ENCODE data around the gene TNFRSF18. TPM values are rescaled to one million over a fixed set of nuclear protein-coding genes. Genes with fewer than 3 reads are reported as not detected.
"Not testable (repeated sequence)": the region's sequence is repeated elsewhere in the genome, so short reads cannot be mapped to it uniquely, and the experiment has no call there.

The TNFRSF18 gene
- total RNA-seq, 1 donor from 2014 or later, result not detected

DNA sequence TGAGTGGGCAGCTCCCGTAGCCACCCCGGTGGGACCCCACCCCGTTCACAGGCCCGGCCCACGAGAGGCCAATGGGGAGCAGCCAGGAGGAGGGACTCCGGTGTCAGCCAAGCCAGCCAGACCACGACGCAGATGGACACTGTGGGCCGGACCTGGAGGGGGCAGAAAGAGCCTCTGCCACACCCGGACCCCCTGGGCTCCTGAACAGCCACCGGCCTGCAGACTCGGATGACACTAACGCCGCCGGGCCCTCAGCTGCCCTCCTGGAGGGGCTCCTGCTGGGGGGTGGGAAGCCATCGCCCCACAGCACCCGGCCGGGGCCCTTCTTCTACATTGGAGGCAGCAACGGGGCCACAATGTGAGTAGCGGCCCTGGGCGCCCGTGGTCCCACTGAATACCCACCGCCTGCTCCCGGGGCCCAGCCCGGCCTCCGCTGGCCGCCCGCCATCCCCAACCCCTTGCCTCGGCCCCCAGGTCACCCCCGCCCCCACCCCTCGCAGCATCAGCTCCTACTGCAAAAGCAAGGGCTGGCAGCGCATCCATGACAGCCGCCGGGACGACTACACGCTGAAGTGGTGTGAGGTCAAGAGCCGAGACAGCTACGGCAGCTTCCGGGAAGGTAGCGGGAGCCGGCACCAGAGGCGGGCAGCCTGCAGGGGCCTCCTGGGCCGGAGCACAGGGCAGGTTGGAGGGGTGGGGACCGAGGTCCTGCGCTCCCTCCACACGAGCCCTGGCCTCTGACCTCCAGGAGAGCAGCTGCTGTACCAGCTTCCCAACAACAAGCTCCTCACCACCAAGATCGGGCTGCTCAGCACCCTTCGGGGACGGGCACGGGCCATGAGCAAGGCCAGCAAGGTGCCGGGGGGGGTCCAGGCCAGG is 26.2 kb downstream of the TNFRSF18 start:
- DNase-seq (ENCODE audit: low spot score in 2 of 2) (no peak), FAIRE-seq (no peak)

DNA sequence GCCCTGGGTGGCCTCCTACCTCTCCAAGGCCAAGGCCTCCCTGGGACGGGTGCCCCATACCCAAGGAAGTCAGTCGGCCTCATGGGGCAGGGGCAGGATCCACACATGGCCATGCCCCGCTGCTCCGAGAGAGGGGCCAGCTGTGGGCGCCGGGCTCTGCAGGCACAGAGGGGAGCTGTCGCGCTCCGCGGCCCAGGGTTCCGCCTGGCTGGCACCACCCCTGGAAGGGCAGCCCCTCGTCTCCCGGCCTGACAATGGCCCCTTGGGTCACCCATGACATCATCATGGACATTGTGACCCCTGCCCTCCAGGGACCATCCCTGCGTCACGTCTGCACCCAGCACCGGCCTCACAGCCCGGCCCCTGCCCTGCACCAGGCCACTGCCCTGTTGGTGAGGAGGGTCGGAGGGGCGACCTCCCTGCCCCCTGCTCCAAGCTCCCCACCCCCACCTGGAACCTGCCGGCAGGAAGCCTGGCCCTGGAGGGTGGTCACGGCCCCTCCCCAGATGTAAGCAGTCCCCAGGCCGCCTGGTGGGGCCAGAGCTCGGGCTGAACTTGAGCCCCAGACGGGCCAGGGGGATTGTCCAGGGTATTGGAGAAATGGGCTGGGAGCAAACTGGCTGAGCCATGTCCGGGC is 26.9 kb downstream of the TNFRSF18 start:
- DNase-seq (ENCODE audit: low spot score in 2 of 2) (no peak), FAIRE-seq (no peak)

DNA sequence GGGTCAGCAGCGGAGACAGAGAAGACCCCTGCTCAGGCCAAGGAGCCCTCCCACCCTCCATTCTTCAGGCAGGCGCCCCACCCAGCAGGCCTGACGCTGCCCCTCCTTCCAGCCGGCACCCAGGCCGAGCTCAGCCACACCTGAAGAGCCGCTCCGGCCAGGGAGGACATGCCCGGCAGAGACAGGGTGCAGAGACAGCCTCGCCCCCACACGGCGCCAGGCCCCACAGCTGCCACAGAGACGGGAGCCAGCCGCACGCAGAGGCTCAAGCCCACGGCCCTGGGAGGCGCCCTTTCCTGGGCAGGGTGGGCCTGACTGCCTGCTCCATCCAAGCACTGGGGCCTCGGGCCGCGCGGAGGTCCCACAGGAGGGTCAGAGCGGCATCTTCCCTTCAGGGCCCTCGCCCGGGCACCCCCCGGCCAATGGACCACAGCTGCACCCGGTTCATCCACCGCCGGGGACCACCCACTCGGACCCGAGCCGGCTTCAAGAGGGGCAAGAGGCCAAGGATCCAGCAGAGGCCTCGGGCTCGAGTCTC is 27.5 kb downstream of the TNFRSF18 start:
- DNase-seq (ENCODE audit: low spot score in 2 of 2), result no peak
- FAIRE-seq, result no peak

DNA sequence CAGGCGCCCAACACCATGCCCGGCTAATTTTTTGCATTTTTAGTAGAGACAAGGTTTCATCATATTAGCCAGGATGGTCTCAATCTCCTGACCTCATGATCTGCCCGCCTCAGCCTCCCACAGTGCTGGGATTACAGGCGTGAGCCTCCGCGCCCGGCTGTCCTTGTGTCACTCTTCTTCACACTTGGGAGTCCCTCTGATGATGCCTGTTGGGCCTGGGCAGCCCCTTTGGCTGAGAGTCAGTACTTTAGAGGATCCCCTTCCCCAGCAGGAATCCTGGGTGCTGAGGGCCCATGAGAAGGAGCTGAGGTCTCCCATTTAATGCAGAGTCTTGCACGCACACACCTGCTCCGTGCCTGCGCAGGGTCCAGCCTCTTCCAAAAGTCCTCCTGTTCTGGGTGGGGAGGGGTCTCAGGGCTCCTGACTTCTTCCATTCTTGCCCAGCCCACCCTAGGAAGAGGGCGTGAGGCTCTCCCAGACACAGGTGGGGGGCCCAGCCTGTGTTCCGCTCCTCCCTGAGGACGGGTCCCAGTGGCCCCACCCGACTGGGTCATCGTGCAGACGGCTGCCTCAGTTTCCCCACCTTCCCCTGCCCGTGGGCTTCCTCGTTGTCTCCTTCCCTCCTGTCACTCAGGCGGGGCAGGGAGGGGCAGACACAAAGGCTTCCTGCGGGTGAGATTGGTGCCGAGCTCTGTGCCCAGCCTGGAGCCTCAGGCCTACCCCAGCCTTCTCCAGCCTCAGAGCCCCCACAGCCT is 28.8 kb downstream of the TNFRSF18 start:
- no peak for DNase-seq (ENCODE audit: low spot score in 2 of 2)
- no peak for FAIRE-seq

DNA sequence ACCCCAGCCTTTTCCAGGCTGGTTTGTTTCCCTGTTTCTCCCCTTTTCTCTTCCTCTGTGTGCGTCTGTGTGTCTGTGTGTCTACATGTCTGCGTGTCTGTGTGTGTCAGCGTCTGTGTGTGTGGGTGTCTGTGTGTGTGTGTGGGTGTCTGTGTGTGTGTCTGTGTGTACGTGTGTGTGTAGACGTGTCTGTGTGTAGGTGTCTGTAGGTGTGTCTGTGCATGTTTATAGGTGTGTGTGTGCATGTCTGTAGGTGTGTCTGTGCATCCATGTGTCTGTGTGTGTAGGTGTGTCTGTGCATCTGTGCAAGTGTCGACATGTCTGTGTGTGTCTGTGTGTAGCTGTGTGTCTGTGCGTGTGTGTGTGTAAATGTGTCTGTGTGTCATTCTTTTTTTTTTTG is 29.5 kb downstream of the TNFRSF18 start:
- FAIRE-seq, result no peak
- DNase-seq (ENCODE audit: low spot score in 2 of 2), result no peak

DNA sequence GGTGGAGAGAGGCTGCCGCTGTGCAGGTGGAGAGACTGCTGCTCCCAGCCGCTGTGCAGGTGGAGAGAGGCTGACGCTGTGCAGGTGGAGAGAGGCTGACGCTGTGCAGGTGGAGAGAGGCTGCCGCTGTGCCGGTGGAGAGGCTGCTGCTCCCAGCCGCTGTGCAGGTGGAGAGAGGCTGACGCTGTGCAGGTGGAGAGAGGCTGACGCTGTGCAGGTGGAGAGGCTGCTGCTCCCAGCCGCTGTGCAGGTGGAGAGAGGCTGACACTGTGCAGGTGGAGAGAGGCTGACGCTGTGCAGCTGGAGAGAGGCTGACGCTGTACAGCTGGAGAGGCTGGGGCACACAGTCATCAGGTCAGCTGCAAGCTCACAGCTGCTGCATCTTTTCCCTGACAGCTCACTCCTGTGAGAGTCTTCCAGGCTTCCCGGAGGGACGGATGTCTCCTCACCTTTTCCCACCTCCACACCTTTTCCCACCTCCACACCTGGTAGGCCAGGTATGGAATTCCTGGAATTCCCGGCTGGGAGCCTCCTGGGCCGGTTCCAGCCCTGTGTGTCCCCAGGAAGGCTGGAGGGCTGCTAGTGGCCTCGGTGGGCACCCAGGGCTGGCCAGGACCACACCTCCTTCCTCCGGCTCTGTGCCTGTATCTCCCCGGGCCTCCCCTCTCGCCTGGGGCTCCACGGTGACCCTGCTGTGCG is 30.2 kb downstream of the TNFRSF18 start:
- not testable (repeated sequence) for FAIRE-seq; DNase-seq (ENCODE audit: low spot score in 2 of 2)

DNA sequence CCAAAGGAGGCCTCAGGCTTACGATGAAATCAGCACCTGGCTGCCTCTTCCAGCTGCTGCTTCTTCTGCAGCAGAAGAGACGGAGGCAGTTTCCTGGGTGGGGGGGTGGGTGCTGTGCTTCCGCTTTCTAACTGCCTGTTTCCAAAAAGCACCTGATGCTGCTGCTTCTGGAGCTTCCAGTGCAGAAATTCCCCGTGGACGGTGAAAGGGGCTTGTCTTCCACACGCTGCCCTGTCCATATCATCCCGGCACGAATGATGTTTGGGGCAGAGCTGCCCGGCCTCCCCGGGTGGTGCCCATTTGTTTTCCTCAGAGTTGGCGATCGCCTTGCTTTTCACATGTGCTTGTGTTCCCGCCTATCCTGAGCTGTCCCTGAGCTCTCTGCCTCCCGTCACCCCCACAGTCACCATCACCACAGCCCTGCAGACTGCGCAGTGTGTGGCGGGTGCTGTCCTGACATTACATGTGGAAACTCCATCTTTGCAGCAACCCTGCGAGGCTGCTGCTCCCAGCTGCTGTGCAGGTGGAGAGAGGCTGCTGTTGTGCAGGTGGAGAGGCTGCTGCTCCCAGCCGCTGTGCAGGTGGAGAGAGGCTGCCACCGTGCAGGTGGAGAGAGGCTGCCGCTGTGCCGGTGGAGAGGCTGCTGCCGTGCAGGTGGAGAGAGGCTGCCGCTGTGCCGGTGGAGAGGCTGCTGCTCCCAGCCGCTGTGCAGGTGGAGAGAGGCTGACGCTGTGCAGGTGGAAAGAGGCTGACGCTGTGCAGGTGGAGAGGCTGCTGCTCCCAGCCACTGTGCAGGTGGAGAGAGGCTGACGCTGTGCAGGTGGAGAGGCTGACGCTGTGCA is 30.9 kb downstream of the TNFRSF18 start:
- no peak for FAIRE-seq
- DNase-seq (ENCODE audit: low spot score in 2 of 2), result no peak

DNA sequence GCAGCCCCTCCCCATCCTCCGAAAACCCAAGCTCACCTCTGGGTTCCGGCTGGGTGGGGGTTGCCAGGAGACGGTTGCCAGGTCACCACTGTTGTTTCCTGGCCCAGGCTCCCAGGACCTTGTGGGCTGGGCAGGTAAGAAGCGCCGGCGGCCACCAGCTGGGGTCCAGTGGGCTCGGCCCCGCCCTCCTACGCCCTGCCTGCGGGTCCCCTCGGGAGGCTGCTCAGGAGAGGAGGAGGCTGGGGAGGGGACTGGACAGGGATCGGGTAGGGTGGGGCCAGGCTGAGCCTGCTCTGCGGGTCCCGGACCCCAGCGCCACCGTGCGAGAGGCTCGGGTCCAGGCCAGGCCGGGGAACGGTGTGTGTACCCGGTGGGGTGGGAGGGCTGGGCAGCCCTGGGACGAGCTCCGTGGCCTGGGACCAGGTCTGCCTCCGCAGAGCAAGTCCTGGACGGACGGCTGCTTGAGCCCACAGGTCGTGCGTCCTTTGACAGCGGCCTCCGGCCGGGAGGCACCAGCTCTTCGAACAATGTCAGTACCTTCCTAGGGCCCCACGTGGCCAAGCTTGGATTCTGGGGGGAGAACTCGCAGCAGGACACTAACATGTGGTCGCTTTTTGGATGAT is 32.5 kb downstream of the TNFRSF18 start, which contains the start of gene TTLL10:
Gene TTLL10 (plus strand): TSS at position 88 of the 623 bp plus-strand sequence. CDS start 5,336 bp downstream, outside the sequence.
- FAIRE-seq (no peak), DNase-seq (ENCODE audit: low spot score in 2 of 2) (no peak)

DNA sequence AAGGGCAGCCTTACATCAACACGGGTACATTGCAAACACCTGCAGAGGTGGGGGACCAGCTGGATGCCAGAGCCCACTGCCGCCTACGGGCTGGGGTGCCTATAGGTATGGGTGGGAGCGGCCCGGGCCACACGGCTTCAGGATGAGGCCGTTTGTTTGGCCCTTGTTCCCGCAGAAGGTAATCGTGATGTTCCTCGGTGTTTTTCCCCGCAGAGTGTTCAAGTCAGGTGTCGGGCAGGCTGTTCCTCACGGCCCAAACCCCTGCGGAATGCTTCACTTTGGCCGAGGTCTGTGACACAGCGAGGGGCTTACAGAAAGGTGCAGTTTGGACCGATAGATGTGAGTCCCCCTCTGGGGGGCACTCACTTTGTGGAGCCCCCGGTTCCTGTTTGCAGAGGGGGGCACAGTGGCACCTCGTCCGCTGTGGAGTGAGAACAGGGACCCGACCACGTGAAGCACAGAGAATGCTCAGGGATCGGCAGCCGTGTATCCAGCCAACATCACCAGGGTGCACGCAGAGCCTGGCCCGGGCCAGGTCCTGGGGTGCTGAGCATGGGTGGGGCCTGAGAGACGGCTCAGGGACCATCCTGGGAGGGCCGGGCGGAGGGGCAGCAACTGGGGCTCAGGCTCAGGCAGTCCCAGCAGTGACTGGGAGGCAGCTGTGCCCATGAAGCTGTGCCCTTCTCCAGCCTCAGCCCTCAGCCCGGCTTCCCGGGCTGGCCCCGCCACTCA is 33.2 kb downstream of the TNFRSF18 start:
- DNase-seq (ENCODE audit: low spot score in 2 of 2), result no peak
- FAIRE-seq, result no peak

DNA sequence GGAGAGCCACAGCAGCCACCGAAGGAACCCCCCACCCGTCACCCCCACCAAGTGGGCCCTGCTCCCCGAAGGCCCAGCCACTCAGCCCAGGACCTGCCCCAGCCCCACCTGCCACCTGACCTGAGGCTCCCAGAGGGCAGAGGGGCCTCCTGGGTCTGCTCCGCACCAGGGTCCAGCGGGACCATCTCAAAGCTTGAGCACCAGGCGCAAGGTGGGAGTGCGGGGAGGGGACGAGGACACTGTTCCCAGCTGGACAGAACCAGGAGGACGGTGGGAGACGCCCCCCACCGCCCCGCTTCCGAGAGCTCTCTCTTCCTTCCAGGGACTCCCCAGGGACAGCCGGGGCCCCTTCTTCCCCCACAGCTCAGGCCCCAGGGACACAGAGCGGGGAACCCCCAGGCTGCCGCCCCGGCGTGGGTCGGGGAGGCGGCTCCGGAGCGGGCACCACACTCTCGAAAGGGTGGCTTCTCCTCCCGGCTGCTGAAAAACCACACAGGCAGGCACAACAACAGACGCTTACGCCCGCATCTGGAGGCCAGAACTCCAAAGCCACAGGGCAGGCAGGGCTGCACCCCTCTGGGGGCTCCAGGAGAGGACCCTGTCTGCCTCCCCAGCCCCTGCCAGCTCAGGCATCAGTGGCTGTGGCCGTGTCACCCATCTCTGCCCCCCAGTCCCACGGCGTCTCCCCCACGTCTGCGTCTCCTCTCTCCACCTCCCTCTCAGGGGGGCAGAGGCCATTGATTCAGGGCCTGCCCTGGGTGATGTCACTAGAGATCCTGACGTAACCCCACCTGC is 34.6 kb downstream of the TNFRSF18 start:
- DNase-seq (ENCODE audit: low spot score in 2 of 2), result no peak
- FAIRE-seq, result no peak

DNA sequence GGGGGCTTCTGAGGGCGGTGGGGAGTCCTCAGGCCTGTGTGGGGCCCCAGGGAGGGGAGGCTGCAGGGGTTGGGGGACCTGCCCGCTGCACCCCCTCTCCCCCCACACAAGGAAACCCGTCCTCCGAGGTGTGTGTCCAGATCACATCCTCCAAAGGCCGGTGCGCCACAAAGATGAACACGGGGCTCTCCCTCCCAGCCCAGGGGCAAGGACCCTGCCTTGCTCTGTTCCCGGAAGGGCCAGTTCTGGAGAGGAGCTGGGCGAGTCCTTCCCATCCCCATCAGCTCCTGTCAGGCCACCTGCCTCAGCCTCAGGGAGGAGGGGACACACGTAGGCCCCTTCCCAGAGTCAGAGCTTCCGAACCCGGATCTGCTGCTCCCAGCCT is 35.2 kb downstream of the TNFRSF18 start:
- DNase-seq (ENCODE audit: low spot score in 2 of 2) (no peak), FAIRE-seq (no peak)

DNA sequence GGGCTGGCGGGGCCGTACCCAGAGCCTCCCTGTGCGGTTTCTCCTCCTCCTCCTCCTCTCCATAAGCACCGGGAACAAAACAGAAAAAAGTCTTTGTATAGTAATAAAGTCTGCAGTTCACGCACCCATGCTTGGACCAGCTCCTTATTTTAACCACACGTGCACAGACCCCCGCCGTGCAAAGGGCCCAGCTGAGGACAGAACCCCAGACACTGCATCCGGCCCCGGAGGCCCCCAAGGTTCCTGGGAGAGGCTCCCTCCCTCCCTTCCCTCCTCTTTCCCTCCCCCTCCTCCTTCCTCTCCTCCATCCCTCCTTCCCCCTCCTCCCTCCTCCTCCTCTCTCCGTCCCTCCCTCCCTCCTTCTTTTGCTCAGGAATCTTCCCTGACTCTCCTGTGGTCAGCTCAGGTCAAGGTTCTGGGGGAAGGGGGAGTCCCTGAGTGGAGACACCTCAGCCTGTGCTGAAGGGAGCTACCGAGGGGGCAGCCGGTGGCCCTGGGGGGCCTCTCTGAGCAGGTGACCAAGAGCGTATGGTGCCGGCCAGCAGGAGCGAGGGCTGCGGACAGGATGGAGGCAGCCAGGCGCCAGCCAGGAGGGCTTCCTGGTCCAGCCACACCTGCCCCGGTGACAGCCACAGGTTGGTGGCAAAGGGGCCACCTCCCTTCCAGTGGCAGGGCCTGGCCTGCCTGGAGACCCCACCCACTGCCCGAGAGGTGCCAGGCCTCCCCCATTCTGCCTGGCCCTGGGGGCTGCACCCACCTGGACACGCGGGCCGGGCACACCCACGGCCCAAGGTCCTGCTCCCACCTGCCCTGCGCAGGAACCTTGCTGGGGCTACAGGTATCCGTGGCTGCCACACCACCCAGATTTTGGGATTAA is 35.9 kb downstream of the TNFRSF18 start:
- FAIRE-seq (no peak), DNase-seq (ENCODE audit: low spot score in 2 of 2) (no peak)

DNA sequence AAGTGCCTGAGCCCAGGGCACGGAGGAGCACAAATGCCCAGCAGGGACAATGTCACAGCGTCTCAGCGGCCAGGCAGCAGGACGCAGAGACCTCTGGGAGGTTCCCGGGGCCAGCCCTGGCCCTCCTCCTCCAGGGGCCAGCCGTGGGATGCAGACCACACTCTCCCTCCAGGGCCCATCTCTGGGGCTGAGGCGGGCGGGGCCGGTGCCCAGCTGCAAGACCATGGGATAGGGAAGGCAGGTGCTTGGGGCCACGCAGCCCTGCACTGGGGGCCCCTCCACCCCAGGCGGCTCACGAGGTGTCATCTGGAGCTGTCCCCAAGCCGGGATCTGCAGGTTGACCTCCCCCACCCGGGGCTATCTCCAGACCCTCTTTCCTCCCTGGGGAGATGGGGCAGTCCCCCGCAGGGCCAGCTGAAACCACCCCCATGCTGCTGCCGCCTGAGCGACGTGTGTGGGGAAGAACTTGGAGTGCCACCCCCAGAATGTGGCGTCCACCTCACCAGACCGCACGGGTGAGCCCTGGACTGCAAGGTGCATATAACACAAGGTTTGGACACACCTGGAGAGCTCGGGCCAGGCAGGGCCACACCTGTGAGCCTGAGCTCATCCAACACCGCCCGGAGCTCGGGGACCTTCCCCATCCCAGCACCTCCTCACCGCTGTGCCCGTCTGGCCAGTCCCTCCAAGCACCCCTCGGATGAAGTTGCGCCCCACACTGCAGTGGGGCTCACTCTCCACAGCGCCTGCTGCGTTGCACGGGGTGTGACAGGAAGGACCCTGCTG is 36.8 kb downstream of the TNFRSF18 start:
- no peak for DNase-seq (ENCODE audit: low spot score in 2 of 2)
- no peak for FAIRE-seq

DNA sequence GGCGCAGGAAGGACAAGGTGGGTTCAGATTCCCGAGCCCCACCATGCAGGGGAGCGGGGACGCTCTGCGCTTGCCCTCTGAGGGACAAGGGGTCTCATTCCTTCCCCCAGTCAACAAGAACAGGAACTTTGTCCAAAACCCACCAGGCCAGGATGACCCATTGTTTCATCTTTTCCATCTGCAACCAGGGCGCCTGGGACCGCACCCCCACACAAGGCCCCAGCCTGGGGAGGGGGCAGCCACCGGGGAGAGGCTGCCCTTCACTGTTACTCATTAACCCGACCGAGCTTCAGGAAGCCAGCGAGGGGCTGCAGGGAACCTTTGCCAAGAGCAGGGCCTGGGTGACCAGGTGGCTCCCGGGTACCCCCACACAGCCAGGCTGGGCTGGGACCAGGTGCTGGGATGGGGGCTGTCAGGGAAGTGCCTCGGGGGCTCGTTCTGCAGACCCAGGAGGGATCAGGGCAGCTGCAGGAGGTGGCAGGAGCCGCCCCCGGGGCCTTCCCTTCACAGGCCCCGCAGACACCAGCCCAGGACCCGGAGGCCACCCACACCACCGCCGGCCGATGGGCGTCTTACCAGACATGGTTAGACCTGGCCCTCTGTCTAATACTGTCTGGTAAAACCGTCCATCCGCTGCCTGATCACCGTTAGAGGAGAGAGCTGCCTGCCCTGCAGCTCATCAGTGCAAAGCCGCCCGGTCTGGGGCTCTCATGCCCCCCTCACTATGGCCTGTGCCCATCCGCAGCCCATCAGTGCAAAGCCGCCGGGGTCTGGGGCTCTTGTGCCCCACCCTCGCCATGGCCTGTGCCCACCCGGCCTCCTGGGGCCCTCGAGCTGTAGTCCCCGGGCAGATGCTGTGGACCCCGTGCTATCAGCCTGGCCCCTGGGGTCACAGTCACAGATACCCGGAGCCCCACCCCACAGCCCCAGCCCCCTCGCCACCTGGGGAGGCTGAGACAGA is 37.7 kb downstream of the TNFRSF18 start:
- DNase-seq (ENCODE audit: low spot score in 2 of 2), result no peak
- no peak for FAIRE-seq
